Hematopoietic multipotent progenitor cell treated with erythropoietin and hydrocortisone succinate and interleukin-3 and kit ligand, for 17 days (in vitro differentiated cells): ENCODE measurements around the gene SKAP1.
"Not testable (repeated sequence)": the region's sequence is repeated elsewhere in the genome, so short reads cannot be mapped to it uniquely, and the experiment has no call there.

Experiments used
- DNase-seq: peaks from one replicate; pipeline ENCODE4 v3.0.0-alpha.2; 2015; ENCODE audit warnings: low spot score

The SKAP1 gene

DNA sequence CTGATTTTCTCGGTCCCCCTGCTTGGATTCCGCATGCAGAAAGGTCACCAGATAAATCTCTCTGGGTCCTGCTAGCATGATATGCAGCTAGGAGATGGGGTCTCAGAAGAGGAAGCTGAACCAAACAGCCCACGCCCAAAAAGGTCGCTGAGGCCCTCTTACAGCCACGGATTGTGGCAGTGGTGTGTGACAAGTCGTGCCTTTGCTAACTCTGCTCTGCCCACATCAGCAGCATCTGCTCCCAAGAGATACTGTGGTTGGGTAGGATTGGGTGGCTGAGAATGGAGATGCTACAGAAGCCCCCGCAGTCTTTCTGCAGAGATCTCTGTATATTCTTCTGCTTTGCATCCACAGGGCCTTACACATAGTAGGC is 15.2 kb upstream of the SKAP1 start:
- DNase-seq = no peak

DNA sequence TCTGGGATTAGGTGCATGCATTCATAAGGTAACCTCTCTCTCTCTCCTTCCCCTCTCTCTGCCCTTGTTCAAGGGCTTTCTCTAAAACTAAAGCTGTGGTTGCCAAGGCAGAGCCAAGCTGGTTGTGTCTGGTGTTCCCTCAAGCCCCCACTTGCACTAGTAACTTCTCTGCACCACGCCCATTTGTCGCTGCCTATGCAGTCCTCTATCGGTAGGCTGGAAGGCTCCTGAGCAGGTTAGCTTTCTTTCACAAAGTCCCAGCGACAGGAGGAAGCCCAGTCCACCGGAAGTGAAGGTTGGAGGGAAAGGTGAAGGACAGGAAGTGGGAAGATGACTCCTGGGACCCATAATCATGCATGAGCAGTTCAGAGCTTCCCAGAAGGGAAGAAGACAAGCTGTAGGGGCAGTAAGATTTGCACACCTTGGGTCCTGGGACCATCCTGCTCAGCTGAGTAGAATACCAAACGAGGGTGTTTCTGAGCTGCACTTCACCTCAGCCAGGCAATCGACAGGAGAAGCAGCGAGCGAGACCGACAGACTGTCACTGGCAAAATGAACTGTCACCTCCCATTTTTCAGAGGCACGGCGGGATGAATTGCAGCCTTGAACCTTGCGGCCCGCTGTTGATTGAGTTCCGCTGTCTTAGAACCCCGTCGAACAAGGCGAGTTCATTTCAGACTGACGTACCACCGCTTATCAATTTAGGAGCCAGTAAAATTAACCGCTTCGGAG is 14.7 kb upstream of the SKAP1 start:
- no peak for DNase-seq

GRCh38 chr17:48443712-48444111 is 13.7 kb upstream of the SKAP1 start:
- no peak for DNase-seq

DNA sequence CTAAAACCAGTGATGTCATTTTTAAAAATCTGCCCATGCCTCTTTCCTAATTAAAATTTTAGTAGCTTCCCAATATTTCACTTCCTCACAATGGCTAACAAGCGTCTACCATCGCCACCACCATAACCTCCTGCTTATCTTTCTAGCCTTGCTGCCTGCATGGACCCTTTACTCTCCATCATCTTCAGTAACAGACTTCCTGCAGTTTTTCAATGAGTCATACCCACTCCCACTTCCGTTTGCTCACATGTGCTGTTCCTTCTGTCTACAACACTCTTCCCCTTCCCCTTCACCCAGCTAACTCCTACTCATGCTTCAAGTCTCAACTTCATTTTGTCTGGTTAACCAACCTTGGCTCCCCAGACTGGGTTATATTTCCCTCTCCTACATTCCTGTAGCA is 12.8 kb upstream of the SKAP1 start:
- DNase-seq = no peak

DNA sequence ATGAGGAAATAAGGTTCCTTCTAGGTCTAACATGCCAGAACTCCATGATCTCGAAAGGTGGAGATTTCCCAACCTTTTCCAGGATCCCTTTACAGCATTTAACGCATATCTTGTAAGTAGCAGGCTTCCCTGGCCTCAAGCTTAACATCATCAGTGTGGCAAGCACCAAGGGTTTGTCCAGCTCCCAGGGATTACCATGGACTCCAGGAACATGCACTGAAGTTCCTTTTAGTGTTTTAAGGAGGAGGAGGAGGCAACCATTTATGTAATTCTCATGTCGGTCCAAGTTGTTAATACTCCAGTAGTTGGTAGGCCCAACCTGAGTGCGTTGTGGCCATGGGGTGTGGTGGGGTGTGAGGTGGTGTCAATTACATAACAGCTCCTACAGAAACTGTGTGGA is 11.8 kb upstream of the SKAP1 start:
- DNase-seq = no peak

GRCh38 chr17:48441231-48441711 is 11.3 kb upstream of the SKAP1 start:
- DNase-seq = no peak

GRCh38 chr17:48440669-48441068 is 10.7 kb upstream of the SKAP1 start:
- DNase-seq = no peak

- no peak for DNase-seq
These were observed 10.0 kb upstream of the SKAP1 start for GRCh38 chr17:48439875-48440505.

DNA sequence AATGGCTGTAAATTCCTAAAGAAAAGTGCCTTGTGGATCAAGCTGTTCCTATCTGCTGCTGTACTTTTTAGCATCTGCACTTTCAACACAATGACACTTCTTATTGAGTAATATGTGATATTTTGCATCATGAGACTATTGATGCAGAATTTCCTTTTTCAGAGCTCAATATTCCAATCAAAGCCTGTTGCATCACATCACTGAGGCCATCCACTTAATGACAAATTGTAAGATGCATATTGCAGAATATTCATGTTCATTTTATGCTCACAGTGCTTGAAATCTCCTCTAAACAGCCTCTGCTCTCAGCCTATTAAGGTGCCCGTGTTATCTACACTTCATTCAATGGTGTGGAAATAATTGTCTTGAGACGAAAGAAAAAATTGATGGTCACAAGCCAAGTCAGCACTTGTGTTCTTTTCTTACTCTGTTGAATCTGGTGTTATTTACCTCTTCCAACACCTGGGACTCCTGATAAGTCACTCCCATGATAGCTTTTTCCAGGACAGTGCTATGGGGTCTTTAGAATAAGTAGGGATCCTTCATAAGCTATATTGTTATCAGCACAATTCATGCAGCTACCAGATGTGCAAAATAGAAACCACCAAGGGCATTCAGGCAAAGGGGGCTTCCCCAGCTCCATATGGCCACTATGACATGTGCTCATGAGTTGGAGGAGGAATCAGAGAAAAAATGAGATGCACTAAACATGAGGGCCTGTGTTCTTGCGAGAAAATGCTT is 9.3 kb upstream of the SKAP1 start:
- DNase-seq = no peak

- no peak for DNase-seq
These were observed 8.6 kb upstream of the SKAP1 start for GRCh38 chr17:48438516-48439061.

DNA sequence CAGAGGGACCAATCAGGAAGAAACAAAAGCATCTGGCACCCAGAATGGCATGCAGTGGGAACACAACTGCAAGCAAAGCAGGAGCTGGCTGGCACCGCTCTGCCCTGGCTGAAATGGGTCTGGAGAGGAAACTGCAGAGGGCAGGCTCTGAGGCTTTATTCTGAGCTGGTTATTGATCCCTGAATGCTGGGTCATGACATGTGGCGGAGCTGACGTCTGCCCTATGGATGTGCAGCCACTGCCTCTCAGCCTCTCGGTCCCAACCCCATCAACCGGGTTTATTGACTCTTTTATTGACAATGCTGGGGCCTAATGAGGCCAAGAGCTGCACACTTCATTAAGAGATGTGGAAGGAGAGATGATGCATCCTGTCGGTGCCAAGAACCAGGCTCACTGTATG is 3.9 kb upstream of the SKAP1 start:
- no peak for DNase-seq

DNA sequence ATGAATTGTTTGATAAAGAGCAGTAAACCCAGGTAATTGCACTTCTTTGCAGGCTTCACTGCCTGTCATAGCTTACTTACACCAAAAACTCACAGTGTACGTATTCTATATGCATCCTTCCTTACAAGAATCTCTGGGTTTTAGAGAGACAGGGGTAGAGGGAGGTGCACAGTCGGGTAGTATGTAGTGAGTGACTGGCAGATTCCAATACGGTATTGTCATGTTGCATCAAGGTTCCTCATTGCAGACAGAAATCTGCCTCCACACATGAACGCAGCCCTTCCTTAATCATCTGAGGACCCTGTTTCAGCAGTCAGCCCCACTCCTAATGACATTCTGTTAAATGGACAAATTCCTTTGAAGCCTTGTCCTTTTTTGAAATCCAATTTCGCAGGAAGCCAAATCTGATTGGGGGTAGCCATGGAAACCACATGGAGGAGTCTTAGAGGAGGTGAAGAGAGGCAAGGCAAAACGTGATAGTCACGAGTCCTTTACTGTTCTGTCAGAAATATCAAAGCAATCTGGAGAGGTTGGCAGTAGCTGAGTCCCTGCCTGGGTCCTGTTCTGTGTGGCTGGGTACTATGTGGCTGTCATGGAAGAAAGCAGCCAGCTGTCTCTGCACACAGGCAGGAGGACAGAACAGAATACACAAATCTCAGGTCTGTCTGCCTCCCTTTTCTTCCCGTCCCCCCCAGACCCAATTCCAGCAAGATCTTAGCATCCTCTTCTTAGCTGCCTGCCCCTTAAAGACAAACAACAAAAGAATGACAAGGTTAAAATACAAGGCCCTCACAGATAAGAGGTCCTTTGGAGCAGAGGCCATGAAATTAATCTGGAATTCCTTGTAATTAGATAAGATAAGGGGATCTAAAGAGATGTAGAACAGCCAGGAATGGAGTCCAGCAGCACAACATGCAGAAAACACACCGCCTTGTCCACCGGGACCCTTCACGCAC is 3.1 kb upstream of the SKAP1 start:
- DNase-seq = no peak

- DNase-seq = no peak
These were observed 858 bp downstream of the SKAP1 start for GRCh38 chr17:48429156-48429555.

DNA sequence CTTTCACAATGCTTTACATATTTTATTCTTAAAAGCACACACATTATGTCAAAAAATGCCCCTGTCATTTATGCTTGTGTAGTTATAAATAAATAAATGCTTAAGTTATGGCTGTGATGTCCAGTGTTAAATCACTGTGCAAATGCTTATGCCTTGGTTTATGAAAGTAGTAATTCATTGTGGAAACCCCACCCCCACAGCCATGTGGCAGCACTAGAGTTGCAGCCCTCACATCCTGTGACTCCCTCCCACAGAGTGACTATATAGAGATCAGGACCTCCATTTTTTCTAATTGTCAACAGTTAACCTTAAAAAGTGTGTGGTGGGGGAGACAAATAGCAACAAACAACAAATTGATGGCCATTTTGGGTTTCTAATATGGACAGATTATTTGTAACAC is 2.4 kb downstream of the SKAP1 start:
- no peak for DNase-seq

DNA sequence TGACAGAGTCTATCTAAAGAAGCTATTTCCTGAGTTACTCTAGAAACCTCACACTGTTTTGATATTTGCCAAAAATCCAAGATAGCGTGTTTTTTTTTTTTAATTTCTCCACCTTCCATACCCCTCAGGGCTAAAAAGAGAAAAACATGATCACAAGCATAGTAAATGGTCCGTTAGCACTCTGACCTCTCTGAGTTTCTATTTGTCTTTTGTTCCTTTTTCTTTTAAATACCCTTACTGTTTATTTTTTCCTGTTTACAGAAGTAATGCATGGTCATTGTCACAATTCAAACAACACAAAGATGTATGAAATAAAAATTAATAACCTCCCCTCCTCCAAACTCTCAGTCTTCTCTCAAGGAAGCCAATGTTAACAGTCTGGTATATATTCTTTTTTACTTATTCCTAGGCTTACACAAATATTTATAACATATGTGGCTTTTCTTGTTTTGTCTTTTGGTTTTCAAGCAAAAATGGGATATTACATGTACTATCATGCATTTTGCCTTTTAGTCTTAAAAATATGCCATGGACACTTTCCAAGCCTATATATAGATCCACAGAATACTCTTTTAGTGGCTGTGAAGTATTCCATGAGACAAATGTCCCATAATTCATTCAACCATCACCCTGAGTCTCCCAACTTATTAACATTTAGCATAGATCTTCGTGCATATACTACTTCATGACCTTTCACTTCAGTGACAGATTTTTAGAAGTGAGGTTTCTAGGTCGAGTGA is 3.1 kb downstream of the SKAP1 start:
- no peak for DNase-seq

GRCh38 chr17:48426019-48426665 is 3.9 kb downstream of the SKAP1 start:
- peak; percentile 14 for DNase-seq

GRCh38 chr17:48422060-48422459 is 8.0 kb downstream of the SKAP1 start:
- not testable (repeated sequence) for DNase-seq

DNA sequence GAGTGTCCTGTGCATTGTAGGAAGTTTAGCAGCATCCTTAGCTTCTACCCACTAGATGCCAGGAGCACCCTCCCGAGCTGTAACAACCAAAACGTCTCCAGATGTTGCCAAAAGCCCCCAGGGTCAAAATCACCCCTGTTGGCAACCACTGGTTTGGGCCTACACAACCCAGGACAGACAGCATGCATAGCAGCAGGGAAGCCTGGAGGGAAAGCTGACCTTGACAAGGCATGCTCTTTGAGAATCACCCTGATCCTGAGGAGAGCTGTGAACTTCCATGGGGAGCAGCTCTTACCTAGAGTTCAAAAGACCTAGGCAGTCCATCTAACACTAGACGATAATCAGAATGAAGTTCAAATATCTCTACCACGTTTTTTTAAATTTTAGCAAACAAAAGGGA is 9.2 kb downstream of the SKAP1 start:
- DNase-seq = no peak

GRCh38 chr17:48416971-48417370 is 13.0 kb downstream of the SKAP1 start:
- DNase-seq = no peak

DNA sequence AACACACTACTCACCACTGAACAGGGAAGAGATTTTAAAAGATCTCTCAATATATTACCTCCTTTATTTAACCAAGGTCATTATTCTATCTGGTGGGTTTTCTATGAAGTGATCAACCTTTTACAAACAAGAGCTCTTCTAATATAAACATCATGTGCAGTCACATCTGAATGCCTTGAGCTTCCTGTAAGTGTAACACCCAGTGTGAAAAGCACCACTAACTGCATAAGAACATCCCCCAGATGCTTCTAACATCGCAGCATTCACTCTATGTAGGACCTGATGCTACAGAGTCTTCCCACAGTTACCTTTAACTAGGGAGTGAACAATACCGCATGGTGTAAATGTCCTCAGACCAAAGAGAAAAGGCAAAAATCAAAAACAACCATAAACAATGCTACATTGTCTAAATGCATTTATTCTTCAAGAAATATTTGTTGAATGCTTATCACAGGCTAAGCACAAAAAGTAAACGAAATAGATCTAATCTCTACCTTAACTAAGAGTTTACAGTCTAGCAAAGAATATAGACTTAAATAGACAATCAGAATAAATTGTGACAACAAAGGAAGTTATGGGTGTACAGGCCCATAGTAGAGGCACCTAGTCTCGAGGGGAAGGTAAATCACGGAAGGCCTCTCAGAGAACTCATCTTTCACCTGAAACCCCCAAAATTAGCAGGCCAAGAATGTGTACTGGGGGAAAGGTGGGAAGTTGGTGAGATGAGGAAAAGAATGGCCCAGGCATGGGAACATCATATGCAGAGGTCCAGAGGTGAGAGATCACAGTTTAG is 16.2 kb downstream of the SKAP1 start:
- no peak for DNase-seq
